ENCODE results near the gene SRSF5.
"Not testable (repeated sequence)": the region's sequence is repeated elsewhere in the genome, so short reads cannot be mapped to it uniquely, and the experiment has no call there.

The SRSF5 gene

DNA sequence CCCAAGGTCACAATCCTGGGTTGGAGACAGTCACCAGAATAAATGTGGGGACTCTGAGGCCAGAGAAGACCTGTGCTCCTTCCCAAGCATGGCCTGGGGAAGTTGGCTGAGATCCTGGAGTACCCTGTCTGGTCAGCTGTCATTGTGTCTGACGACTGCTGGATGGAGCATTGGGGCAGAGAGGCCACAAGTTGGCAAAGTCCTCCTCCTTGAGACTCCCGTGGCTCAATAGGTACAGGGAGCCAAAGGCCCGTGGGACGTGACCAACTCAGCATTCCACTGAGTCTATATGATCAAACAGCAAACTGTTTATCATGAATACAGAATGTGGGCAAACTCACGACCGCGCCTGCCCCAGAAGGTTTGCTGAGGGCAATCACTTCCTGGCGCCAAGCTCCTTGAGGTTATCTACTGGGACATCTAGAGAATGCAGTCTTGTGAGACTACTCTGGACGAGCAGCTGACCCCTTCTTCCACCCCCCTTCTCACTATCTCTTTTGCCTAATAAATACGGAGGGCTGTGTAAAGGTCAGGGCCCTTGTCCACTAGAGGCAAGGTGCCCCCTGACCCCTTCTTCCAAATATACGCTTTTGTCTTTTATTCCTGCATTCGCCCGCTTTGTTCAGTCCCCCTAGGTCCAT, 44.4 kb downstream of the SRSF5 start:
- no peak for DNase-seq

DNA sequence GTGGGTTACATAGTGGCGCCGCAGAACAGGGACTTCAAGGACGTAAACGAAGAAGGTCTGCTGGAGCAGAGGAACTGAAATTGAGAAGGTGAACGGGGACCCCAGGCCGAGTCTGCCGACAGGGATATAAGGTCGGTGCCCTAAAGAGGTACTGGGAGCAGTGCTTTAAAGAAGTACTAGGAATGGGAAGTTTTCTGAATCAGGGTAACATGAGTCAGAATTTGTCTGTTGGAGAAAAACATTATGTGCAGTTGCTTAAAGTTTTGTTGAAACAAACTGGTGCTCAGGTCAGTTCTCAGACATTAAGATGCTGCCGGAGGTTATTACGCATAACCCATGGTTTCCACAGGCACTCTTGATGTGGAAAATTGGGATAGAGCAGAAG, 44.9 kb downstream of the SRSF5 start:
- DNase-seq: no peak

DNA sequence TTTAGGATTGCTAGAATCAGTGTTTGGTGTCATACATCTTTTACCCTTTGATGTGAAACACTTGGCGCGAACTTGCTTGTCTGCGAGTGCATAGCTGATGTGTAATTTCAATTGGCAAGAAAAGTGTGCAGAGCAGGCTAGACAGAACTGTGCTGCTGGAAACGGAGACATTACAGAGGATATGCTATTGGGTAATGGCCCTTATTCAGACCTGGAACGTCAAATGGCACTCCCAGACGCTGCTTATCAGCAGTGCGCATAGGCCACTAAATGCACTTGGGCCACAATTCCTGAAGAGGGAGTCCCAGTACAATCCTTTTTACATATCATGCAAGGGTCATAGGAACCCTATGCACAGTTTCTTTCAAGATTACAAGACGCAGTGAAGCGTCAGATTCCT, 45.8 kb downstream of the SRSF5 start:
- DNase-seq: no peak

DNA sequence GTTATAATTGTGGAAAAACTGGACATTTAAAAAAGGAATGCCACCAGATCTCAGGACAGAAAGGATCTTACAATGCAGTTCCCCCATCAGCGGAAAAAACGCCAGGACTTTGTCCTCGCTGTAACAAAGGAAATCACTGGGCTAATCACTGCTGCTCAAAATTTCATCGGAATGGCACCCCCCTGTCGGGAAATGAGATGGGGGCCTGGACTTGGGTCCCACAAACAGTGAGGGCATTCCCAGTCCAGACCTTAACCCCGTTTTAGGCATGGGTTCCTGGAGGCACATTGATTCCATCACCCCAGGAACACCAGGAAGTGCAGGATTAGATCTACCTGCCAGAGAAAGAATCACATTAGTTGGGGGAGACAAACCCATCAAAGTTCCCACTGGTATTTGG, 46.4 kb downstream of the SRSF5 start:
- DNase-seq: not testable (repeated sequence)

DNA sequence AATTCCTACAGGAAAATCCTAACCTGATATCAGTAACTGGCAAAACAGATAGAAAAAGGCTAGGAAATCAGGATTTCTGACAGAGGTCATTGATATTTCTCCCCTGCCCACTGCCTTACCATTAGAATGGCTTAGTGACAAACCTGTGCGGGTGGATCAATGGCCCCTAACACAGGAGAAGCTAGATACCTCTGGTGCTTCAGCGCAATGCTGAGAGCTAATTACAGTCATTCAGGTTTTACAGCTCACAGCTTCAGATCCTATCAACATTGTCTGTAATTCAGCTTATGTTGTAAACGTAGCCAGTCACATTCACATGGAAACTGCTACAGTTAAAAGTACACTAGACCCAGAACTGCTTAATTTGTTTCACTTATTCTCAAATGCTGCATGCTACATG, 47.5 kb downstream of the SRSF5 start:
- DNase-seq: no peak

DNA sequence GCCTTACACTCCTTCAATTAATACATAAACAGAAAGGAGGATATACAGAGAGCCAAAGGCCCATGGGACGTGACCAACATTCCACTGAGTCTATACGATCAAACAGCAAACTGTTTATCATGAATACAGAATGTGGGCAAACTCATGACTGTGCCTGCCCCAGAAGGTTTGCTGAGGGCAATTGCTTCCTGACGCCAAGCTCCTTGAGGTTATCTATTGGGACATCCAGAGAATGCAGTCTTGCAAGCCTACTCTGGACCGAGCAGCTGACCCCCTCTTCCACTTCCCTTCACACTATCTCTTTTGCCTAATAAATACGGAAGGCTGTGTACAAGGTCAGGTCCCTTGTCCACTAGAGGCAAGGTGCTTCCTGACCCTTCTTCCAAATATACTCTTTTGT, 48.6 kb downstream of the SRSF5 start:
- no peak for DNase-seq

DNA sequence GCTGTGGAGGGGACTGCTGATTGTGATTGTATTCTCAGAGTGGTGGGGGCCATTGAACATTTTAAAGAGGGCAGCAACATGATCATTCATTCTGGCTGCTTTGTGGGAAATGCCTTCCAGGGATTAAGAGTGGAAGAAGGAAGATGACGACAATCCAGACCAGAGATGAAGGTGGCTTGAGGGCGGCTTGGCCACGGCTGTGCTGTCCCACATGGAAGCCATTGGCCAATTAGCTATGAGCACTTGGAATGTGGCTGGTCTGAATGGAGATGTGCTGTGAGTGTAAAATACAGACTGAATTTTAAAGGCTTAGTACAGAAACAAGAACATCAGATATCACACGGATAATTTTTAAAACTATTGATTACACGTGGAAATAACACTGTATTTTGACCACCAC, 49.3 kb downstream of the SRSF5 start:
- no peak for DNase-seq

DNA sequence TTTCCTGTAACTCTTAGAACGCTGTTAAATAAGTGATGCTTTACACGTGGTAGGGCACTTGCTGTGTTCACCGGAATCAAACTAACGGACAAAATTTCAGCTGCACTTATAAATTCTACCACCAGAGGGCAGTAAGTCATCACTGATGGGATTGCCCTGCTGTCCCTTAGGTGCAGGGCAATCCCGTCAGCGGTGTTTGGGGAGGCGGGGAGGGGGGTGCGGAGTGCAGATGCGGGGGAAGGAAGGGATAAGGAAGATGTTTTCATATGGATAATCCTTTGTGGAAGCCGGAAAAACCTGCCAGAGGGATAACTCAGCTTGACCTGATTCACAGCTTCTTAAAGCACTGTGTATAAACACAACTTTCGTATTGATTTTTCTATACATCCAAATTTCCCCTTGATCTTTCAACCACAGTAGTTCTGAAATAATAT, 51.8 kb downstream of the SRSF5 start:
- peak; percentile 66 for DNase-seq

DNA sequence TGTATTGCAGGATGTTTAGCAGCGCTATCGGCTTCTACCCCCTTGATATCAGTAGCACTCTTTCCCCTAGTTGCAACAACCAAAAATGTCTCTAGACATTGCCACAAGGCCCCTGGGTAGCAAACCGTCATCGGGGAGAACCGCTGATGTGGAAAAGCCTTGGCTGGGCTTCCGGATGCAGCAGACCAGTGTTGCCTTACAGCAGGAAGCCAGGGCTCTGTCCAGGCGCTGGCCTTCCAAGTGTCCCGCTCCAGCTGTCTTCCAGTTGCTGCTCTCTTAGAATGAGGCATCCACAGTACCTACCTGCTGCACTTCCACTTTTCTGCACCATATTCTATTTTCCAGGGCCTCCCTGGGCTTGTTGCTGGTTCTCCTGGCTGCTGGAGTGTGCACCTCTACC, 52.7 kb downstream of the SRSF5 start:
- DNase-seq: no peak

DNA sequence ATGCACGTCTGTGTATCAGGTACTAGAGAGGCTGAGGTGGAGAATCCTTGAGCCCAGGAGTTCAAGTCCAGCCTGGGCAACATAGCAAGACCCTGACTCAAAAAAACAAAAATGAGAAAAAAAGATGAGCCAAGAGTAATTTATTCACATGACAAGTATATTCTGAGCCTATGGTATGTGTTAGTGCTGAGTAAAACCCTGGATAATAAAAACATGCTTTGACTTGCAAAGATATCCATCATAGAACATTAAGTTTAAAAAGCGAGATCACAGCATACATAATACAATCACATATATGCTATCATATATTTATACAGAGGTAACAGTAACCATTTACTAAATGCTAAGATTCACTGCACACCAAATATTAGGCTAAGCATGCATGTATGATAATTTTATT, 54.0 kb downstream of the SRSF5 start:
- no peak for DNase-seq

Measured in NCI-H748 treated with DMSO at 0.1 percent for 48 hours (cell line).